Ammon's horn (tissue), 1 donor: ENCODE results near the gene GRM4.

Experiments used
- DNase-seq: peaks from one replicate; pipeline ENCODE4 v3.0.0-alpha.2; 2016; ENCODE audit warnings: low spot score

GRM4 gene

GRCh38 chr6:34157236-34157830 lies 11.4 kb upstream of the GRM4 start:
- DNase-seq: no peak

- DNase-seq: no peak
These were observed 9.8 kb upstream of the GRM4 start for GRCh38 chr6:34155471-34156300.

GRCh38 chr6:34154668-34155447 lies 9.0 kb upstream of the GRM4 start:
- peak; percentile 31 for DNase-seq

- DNase-seq: no peak
These were observed 7.1 kb upstream of the GRM4 start for GRCh38 chr6:34152806-34153520.

- DNase-seq: no peak
These were observed 6.2 kb upstream of the GRM4 start for GRCh38 chr6:34152042-34152524.

GRCh38 chr6:34151321-34152041 lies 5.6 kb upstream of the GRM4 start:
- no peak for DNase-seq

GRCh38 chr6:34150766-34151165 lies 4.9 kb upstream of the GRM4 start:
- DNase-seq: no peak

GRCh38 chr6:34149831-34150400 lies 4.0 kb upstream of the GRM4 start:
- no peak for DNase-seq

- DNase-seq: no peak
These were observed 3.5 kb upstream of the GRM4 start for GRCh38 chr6:34149452-34149810.

- DNase-seq: no peak
These were observed 3.0 kb upstream of the GRM4 start for GRCh38 chr6:34148631-34149451.

- no peak for DNase-seq
These were observed 2.2 kb upstream of the GRM4 start for GRCh38 chr6:34147906-34148630.

GRCh38 chr6:34146801-34147592 lies 1.1 kb upstream of the GRM4 start:
- no peak for DNase-seq

- DNase-seq: peak; percentile 32
These were observed 496 bp downstream of the GRM4 start for GRCh38 chr6:34145161-34146020.

- DNase-seq: no peak
These were observed 1.2 kb downstream of the GRM4 start for GRCh38 chr6:34144581-34145160.

GRCh38 chr6:34143884-34144580 lies 1.9 kb downstream of the GRM4 start:
- no peak for DNase-seq

- DNase-seq: no peak
These were observed 2.5 kb downstream of the GRM4 start for GRCh38 chr6:34143196-34143883.
